BLaER1 treated with 17β-estradiol and CSF1 and Interleukin-3, amounts not matched to agents 10 nM and 100 nM (cell line): ENCODE data around the gene SEMA3C.

ENCODE experiments used
- H3K27ac ChIP-seq, 11 experiments: shearing (Covaris generic); formaldehyde crosslinking; 2 replicates each; pipeline ENCODE4 v1.8.1; 2022
- H3K27me3 ChIP-seq, 11 experiments: shearing (Covaris generic); formaldehyde crosslinking; 2 replicates each; pipeline ENCODE4 v1.8.1; 2022
- H3K36me3 ChIP-seq, 11 experiments: shearing (Covaris generic); formaldehyde crosslinking; 2 replicates each; pipeline ENCODE4 v1.8.1; 2022
- H3K4me1 ChIP-seq, 10 experiments: shearing (Covaris generic); formaldehyde crosslinking; 2 replicates each; pipeline ENCODE4 v1.8.1; 2022
- H3K4me2 ChIP-seq, 11 experiments: shearing (Covaris generic); formaldehyde crosslinking; 2 replicates each; pipeline ENCODE4 v1.8.1; 2022
- H3K4me3 ChIP-seq, 10 experiments: shearing (Covaris generic); formaldehyde crosslinking; 2 replicates each; pipeline ENCODE4 v1.8.1; 2022
- H3K9ac ChIP-seq, 11 experiments: shearing (Covaris generic); formaldehyde crosslinking; 2 replicates each; pipeline ENCODE4 v1.8.1; 2022
- H3K9me3 ChIP-seq, 11 experiments: shearing (Covaris generic); formaldehyde crosslinking; replicated peaks in 1 of 11; 2 replicates each; pipeline ENCODE4 v1.8.1; 2022
- H4K20me1 ChIP-seq, 11 experiments: shearing (Covaris generic); formaldehyde crosslinking; 2 replicates each; pipeline ENCODE4 v1.8.1; 2022
- Cebpa-rat ChIP-seq, 11 experiments: shearing (Covaris generic); IDR thresholded peaks; 2 replicates each; pipeline ENCODE4 v1.8.1; 2022

SEMA3C gene

DNA sequence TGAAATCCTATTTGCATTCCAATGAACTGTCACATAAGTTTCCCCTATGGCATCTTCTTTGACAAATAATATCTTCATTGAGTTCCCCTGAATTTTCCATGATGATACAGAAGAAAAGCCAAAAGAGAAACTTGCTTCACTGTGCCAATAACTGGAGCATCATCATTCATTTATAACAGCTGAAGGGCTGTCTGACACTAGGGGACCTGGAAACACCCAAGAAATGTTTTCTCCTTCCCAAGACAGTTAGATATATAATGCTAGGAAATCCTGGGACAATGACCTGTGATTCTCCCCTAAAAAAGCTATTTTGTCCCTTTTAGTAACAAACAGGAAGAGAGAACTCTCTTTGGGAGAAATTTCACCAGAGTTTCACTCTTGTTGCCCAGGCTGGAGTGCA lies 133.6 kb downstream of the SEMA3C start:
- no peak for TF ChIP-seq Cebpa-rat (IDR thresholded peaks at IDR 0.05)
- Histone ChIP-seq H3K36me3 (no peaks in the 10 kb centered on the region), H3K9ac (no peak overlapping the region), H3K27ac (no peak overlapping the region), H3K4me3 (no peak overlapping the region), H3K27me3 (no peaks in the 10 kb centered on the region), H3K4me2 (no peak overlapping the region; a peak in 1 of 22 replicates), H3K4me1 (peaks cover 0 to 9% (median 0%) of the 10 kb centered on the region in 10 experiments; a peak in 4 of 20 replicates), H4K20me1 (no peaks in the 10 kb centered on the region), H3K9me3 (no peaks in the 10 kb centered on the region)

DNA sequence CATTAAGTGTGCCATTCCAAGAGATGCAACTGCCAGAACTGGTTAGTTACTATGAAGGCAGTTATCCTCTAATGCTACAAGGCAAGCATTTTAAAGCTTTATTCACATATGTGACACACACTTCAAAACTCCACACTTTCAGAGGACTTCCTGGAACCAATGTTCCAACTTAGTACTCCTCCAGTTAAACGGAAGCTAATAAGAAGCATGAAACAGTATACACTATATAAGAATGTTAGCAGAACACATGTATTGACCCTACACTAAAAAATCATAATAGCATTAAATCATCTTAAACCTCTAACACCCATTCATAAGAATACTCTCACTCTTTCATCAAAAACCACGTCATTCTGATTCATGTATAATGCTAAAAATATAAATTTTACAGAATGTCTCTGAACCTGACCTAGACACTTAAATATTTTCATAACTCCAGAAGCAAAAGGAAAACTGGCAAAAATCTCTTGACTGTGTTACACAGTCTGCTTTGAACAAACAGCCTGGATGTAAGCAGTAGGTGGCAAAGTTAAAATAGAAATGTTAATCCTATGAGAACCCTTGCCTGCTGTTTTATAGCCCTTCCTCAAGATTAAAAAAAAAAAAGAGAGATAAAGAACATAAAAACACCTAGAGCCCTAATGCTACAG lies 135.0 kb downstream of the SEMA3C start:
- Histone ChIP-seq H3K9ac (no peak overlapping the region), H4K20me1 (no peaks in the 10 kb centered on the region), H3K27ac (no peak overlapping the region), H3K9me3 (no peaks in the 10 kb centered on the region), H3K4me3 (no peak overlapping the region), H3K4me1 (peaks cover 0 to 9% (median 0%) of the 10 kb centered on the region in 10 experiments; a peak in 4 of 20 replicates), H3K36me3 (no peaks in the 10 kb centered on the region), H3K27me3 (no peaks in the 10 kb centered on the region), H3K4me2 (no peak overlapping the region)
- TF ChIP-seq Cebpa-rat (IDR thresholded peaks at IDR 0.05) = no peak

DNA sequence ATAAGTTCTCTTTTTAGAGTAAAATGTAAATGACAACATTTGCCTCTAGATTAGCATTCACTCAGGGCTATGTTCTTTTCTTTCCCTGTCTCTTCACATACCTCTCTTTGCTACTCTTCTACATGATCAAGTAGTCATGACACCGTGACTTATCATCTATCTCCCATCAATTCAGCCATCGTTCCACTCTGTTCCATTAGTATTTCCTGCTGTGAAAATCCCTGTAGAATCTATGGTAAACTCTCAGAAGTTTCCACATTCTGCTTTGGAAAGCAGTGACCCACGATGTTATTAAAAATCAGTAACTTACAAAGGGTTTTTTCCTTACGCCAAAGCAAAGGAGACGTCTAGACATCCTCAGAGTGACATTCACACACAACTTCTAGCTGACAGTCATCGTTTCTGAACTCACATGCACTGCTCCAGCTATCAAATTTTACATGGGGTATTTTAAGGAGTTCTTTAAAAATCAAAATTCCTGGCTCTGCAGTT lies 135.6 kb downstream of the SEMA3C start:
- Histone ChIP-seq H3K9ac (no peak overlapping the region), H3K36me3 (no peaks in the 10 kb centered on the region), H3K27ac (no peak overlapping the region), H3K9me3 (no peaks in the 10 kb centered on the region), H4K20me1 (no peaks in the 10 kb centered on the region), H3K4me2 (no peak overlapping the region), H3K4me1 (peaks cover 0 to 9% (median 0%) of the 10 kb centered on the region in 10 experiments; a peak in 4 of 20 replicates), H3K4me3 (no peak overlapping the region), H3K27me3 (no peaks in the 10 kb centered on the region)
- TF ChIP-seq Cebpa-rat (IDR thresholded peaks at IDR 0.05) = no peak

DNA sequence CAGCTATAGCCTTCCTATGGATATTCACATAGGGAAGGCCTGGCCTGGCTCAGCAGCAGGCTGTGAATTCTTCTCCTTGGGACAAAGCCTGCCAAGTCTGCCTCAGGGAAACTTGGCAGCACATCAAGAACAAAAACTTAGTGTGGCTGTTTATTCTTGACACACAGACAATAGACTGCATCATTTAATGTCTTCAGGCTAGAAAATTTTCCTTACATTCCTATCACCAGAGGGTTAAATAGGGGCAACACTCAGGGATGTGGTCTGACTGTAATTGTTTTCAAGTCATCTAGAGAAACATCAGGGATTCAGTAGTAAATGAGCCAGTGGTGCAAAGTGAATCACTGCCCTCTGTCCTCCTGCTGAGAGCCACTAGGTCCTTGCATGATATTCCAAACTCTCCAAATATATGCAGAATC lies 137.3 kb downstream of the SEMA3C start:
- no peaks in the 10 kb centered on the region for H3K9me3 ChIP-seq
- H3K9ac ChIP-seq = no peak overlapping the region
- no peak for TF ChIP-seq Cebpa-rat (IDR thresholded peaks at IDR 0.05)
- no peak overlapping the region for H3K4me2 ChIP-seq
- H3K36me3 ChIP-seq = no peaks in the 10 kb centered on the region
- no peak overlapping the region for H3K4me3 ChIP-seq
- no peaks in the 10 kb centered on the region for H3K27me3 ChIP-seq
- no peak overlapping the region for H3K27ac ChIP-seq
- H4K20me1 ChIP-seq = no peaks in the 10 kb centered on the region
- H3K4me1 ChIP-seq = peaks cover 0 to 9% (median 0%) of the 10 kb centered on the region in 10 experiments; a peak in 4 of 20 replicates

DNA sequence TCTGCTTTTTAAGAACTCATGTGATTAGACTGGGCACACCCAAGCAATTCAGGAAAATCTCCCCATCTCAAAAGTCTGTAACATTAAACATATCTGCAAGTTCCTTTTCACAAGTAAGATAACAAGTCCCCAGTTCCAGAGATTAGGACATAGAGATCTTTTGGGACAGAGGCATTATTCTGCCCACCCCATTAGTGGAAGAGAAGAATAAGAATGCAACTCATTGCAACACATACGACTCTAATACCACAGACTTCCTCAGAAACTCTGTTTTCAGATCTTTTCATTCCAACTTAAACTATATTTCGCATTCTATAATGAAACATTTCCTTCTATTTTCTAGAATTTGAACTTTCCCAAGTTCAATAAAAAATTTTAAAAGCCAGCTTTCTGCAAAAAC lies 137.7 kb downstream of the SEMA3C start:
- no peak overlapping the region for H3K9ac ChIP-seq
- H3K27ac ChIP-seq = no peak overlapping the region
- no peaks in the 10 kb centered on the region for H3K27me3 ChIP-seq
- H3K9me3 ChIP-seq = no peaks in the 10 kb centered on the region
- peaks cover 0 to 9% (median 0%) of the 10 kb centered on the region in 10 experiments; a peak in 4 of 20 replicates for H3K4me1 ChIP-seq
- no peaks in the 10 kb centered on the region for H3K36me3 ChIP-seq
- no peak overlapping the region for H3K4me3 ChIP-seq
- TF ChIP-seq Cebpa-rat (IDR thresholded peaks at IDR 0.05) = no peak
- H3K4me2 ChIP-seq = no peak overlapping the region
- no peaks in the 10 kb centered on the region for H4K20me1 ChIP-seq

DNA sequence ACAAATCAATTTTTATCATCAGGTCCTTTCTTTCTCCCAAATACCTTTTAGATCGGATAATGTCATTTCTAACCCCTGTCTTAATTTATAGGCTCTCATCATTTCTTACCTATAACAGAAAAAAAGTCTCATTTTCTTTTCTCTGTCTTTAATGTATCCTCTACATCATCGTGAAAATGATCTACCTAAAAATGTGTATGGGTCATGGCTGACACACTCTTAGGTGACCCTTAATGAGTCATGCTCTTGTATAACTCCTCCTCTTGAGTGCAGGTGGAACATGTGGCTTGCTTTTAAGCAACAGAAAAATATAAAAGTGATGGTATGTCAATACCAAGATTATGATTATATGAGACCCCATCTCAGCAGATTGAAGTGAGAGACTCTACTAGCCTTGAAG lies 139.4 kb downstream of the SEMA3C start:
- Histone ChIP-seq H3K4me2 (no peak overlapping the region), H3K9ac (no peak overlapping the region), H3K4me1 (peaks cover 0 to 9% (median 0%) of the 10 kb centered on the region in 10 experiments; a peak in 2 of 20 replicates), H3K27ac (no peak overlapping the region), H3K27me3 (no peaks in the 10 kb centered on the region), H4K20me1 (no peaks in the 10 kb centered on the region), H3K9me3 (no peaks in the 10 kb centered on the region), H3K4me3 (no peak overlapping the region), H3K36me3 (no peaks in the 10 kb centered on the region)
- no peak for TF ChIP-seq Cebpa-rat (IDR thresholded peaks at IDR 0.05)

DNA sequence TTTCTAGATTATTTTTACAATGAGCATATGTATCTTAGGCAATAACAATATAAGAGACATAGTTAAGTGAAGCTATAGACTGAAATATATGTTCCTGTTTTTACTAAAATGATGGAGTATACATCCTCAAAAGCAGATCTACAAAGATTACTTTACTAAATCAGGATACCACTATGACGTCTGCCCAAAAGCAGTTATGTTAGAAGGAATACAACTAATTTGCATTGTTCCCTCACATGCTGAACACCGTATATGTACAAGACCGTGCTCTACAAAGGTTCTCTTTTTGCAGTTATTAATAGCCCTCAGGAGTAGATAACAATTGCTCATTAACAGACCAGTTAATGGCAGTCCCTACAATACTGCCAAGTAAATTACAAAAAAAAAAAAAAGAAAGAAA lies 143.0 kb downstream of the SEMA3C start:
- no peak for TF ChIP-seq Cebpa-rat (IDR thresholded peaks at IDR 0.05)
- Histone ChIP-seq H3K9me3 (no peaks in the 10 kb centered on the region), H4K20me1 (no peaks in the 10 kb centered on the region), H3K4me2 (no peak overlapping the region), H3K27ac (no peak overlapping the region), H3K9ac (no peak overlapping the region), H3K27me3 (no peaks in the 10 kb centered on the region), H3K4me1 (peaks cover 0 to 12% (median 0%) of the 10 kb centered on the region in 10 experiments; a peak in 5 of 20 replicates), H3K4me3 (no peak overlapping the region), H3K36me3 (no peaks in the 10 kb centered on the region)

DNA sequence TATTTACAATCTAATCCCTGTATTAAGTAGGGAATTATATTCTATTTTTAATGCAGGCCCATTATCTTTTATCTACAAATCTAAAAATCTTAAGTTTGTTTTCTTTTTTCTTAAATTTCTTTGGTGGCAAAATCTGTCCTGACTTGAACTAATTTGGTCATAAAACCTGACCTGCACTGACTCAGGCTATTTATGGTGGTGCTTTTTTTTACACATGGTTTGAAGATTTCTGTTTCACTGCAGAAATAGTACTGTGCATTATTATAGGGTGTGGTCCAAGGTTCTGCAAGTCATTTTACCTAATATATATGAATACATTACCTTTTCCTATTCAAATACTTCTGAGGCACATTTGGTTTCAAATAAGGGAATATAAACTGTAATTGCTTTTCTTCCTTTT lies 143.4 kb downstream of the SEMA3C start:
- TF ChIP-seq Cebpa-rat (IDR thresholded peaks at IDR 0.05) = no peak
- no peaks in the 10 kb centered on the region for H3K27me3 ChIP-seq
- peaks cover 0 to 15% (median 0%) of the 10 kb centered on the region in 10 experiments; a peak in 5 of 20 replicates for H3K4me1 ChIP-seq
- no peak overlapping the region for H3K27ac ChIP-seq
- no peaks in the 10 kb centered on the region for H3K9me3 ChIP-seq
- no peak overlapping the region for H3K4me3 ChIP-seq
- no peaks in the 10 kb centered on the region for H3K36me3 ChIP-seq
- no peak overlapping the region for H3K9ac ChIP-seq
- H3K4me2 ChIP-seq = no peak overlapping the region
- no peaks in the 10 kb centered on the region for H4K20me1 ChIP-seq

DNA sequence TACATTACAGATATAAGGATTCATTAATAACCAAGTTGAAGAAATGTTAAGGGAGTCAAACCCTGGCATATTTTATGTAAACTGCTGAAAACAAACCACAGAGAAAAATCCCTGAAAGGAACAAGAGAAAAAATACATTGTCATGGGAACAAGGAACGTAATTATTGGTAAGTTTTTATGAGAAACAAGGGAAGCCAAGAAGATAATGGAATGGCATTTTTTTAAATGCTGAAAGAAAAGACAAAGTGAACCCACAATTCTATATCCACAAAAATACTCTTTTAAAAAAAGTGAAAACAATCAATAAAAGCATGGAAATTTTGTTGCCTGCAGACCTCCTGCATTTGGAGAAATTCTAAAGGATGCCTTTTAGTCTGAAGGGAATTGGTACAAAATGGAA lies 144.0 kb downstream of the SEMA3C start:
- H3K27ac ChIP-seq = no peak overlapping the region
- H4K20me1 ChIP-seq = no peaks in the 10 kb centered on the region
- H3K4me2 ChIP-seq = no peak overlapping the region
- no peak overlapping the region for H3K9ac ChIP-seq
- H3K9me3 ChIP-seq = no peaks in the 10 kb centered on the region
- no peaks in the 10 kb centered on the region for H3K36me3 ChIP-seq
- H3K27me3 ChIP-seq = no peaks in the 10 kb centered on the region
- no peak overlapping the region for H3K4me3 ChIP-seq
- TF ChIP-seq Cebpa-rat (IDR thresholded peaks at IDR 0.05) = no peak
- H3K4me1 ChIP-seq = peaks cover 0 to 16% (median 0%) of the 10 kb centered on the region in 10 experiments; a peak in 5 of 20 replicates
